Glutamatergic neuron (in vitro differentiated cells): ENCODE results near the gene SLC46A3. TPM values are rescaled to one million over a fixed set of nuclear protein-coding genes. Genes with fewer than 3 reads are reported as not detected.

Source experiments
- DNase-seq: peaks from one replicate; pipeline ENCODE4 v3.0.0; 2022
- H3K27ac Mint-ChIP-seq: one replicate; pipeline ENCODE4 v1.8.0; 2020; ENCODE audit warnings: mild to moderate bottlenecking, mixed read lengths, inconsistent platforms; ENCODE audit not compliant: unreplicated experiment
- H3K27me3 Mint-ChIP-seq: one replicate; pipeline ENCODE4 v1.8.0; 2020; ENCODE audit warnings: mild to moderate bottlenecking, moderate library complexity, mixed read lengths, inconsistent platforms; ENCODE audit not compliant: unreplicated experiment
- H3K36me3 Mint-ChIP-seq: one replicate; pipeline ENCODE4 v1.8.0; 2020; ENCODE audit warnings: mild to moderate bottlenecking, mixed read lengths, inconsistent platforms; ENCODE audit not compliant: unreplicated experiment
- H3K4me1 Mint-ChIP-seq: one replicate; pipeline ENCODE4 v1.8.0; 2020; ENCODE audit warnings: mild to moderate bottlenecking, low read depth, mixed read lengths, inconsistent platforms; ENCODE audit not compliant: unreplicated experiment
- H3K4me3 Mint-ChIP-seq: one replicate; pipeline ENCODE4 v1.8.0; 2020; ENCODE audit warnings: mild to moderate bottlenecking, mixed read lengths, inconsistent platforms; ENCODE audit not compliant: unreplicated experiment
- H3K9me3 Mint-ChIP-seq: one replicate; pipeline ENCODE4 v1.8.0; 2020; ENCODE audit warnings: mild to moderate bottlenecking, moderate library complexity, mixed read lengths, inconsistent platforms; ENCODE audit not compliant: unreplicated experiment
- CTCF ChIP-seq: fragments of 200-600 bp; sonication (generic); IDR thresholded peaks from one replicate; pipeline ENCODE4 v1.5.0; 2021; ENCODE audit not compliant: partially characterized antibody, unreplicated experiment
- total RNA-seq: library from RNA; stranded (reverse); fragmentation: NEBNext Ultra II Directional; extraction: Animal tissue kit (Norgen Biotek cat#: 25700); gene quantifications from one replicate; pipeline ENCODE4 v1.2.1, GENCODE V29; 2021; ENCODE audit not compliant: unreplicated experiment

Gene SLC46A3
- total RNA-seq, 1 donor from 2014 or later, result 2.3 TPM

- Mint-ChIP-seq H3K27me3 (peaks cover 7% of the 10 kb centered on the region), H3K36me3 (peaks cover 18% of the 10 kb centered on the region), H3K4me3 (no peak overlapping the region), H3K9me3 (peaks cover 4% of the 10 kb centered on the region), H3K4me1 (no peaks in the 10 kb centered on the region), H3K27ac (no peak overlapping the region)
- no peak for DNase-seq
- TF ChIP-seq CTCF, result no peak
Measured at GRCh38 chr13:28754698-28755545, 36.2 kb upstream of the SLC46A3 start.

- no peak for DNase-seq
- peaks cover 7% of the 10 kb centered on the region for H3K27me3 Mint-ChIP-seq
- no peaks in the 10 kb centered on the region for H3K4me1 Mint-ChIP-seq
- H3K27ac Mint-ChIP-seq, result no peak overlapping the region
- H3K4me3 Mint-ChIP-seq, result no peak overlapping the region
- peaks cover 16% of the 10 kb centered on the region for H3K36me3 Mint-ChIP-seq
- peaks cover 1% of the 10 kb centered on the region for H3K9me3 Mint-ChIP-seq
- TF ChIP-seq CTCF, result no peak
Measured at GRCh38 chr13:28753946-28754345, 35.2 kb upstream of the SLC46A3 start.

GRCh38 chr13:28753208-28753892, 34.6 kb upstream of the SLC46A3 start:
- H3K4me1 Mint-ChIP-seq, result no peaks in the 10 kb centered on the region
- DNase-seq, result no peak
- TF ChIP-seq CTCF, result no peak
- H3K9me3 Mint-ChIP-seq, result no peaks in the 10 kb centered on the region
- H3K27me3 Mint-ChIP-seq, result peaks cover 7% of the 10 kb centered on the region
- no peak overlapping the region for H3K27ac Mint-ChIP-seq
- no peak overlapping the region for H3K4me3 Mint-ChIP-seq
- H3K36me3 Mint-ChIP-seq, result peaks cover 13% of the 10 kb centered on the region

GRCh38 chr13:28751175-28751960, 32.6 kb upstream of the SLC46A3 start:
- no peak for DNase-seq
- TF ChIP-seq CTCF, result no peak
- H3K4me3 Mint-ChIP-seq, result no peak overlapping the region
- H3K27me3 Mint-ChIP-seq, result peaks cover 8% of the 10 kb centered on the region
- no peak overlapping the region for H3K27ac Mint-ChIP-seq
- H3K4me1 Mint-ChIP-seq, result no peaks in the 10 kb centered on the region
- peaks cover 3% of the 10 kb centered on the region for H3K36me3 Mint-ChIP-seq
- no peaks in the 10 kb centered on the region for H3K9me3 Mint-ChIP-seq
